GM10847 (cell line): ENCODE data around the gene BMP6.

Source experiments
- POLR2A ChIP-seq: IDR thresholded peaks from 2 replicates; pipeline ENCODE4 v1.6.1; 2011; ENCODE audit not compliant: insufficient read length; ENCODE audit errors: extremely low read depth

Gene BMP6

DNA sequence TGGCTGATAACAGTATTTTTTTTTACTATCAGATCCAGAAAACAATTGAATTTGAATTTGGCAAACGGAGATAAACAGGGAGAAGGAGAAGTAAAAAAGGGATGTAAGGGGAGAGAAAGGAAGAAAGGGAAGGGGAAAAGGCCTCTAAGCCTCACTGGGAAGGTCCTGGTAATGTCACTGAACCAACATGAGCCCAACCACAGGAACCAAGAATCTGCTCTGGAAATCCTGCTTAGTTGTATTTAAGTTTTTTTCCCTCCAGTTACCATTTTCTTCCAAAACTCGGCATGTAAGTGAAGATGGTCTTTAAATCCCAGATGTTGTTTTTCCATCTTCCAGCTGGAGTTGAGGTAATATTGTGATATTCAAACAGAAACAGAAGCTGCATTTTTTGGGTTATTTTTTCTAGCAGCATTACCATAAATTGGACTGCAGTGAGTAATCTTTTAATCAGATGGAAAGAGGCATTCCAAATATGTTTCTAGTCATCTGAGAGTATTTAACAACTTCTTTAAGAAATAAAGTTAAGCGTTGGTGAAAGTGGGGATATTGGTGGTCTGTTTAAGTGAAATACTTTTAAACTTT lies 93.6 kb downstream of the BMP6 start:
- TF ChIP-seq POLR2A: no peak

- no peak for TF ChIP-seq POLR2A
Measured at GRCh38 chr6:7820288-7820835, 94.5 kb downstream of the BMP6 start.

DNA sequence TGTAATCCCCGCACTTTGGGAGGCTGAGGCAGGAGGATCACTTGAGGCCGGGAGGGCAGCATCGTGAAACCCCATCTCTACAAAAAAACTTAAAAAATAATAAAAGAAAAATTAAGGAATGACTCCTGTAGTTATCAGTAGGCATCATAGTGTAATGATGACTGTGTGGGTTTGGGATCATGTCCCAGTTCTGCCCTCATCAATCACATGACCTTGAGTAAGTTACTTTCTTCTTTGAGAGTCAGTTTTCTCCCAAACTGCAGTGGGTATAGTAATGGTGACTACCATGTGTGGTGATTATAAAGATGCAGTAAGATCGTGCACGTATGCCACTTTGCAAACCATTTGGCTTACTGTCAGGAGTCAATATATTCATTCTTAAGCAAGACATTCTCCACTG lies 95.5 kb downstream of the BMP6 start:
- no peak for TF ChIP-seq POLR2A

- no peak for TF ChIP-seq POLR2A
Measured at GRCh38 chr6:7823552-7823951, 97.7 kb downstream of the BMP6 start.

DNA sequence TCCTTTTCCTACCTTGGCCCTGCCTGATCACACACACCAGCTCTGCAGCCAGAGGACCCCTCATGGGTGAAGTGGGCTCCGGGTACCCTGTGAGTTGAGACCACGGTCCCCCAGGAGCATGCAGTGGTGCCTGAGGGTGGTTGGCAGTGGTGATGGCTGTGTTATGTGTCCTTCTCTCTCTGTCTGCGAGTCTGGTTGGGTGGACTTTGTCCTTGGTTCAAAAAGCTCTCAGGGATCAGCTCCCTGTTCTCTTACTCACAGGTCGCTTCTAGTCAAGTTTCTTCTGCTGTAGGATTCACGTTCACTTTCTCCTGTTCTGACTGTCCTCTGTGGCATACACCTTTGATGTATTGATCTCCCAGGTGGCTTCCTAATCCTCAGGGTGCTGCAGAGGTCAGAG lies 100.1 kb downstream of the BMP6 start:
- TF ChIP-seq POLR2A: no peak

DNA sequence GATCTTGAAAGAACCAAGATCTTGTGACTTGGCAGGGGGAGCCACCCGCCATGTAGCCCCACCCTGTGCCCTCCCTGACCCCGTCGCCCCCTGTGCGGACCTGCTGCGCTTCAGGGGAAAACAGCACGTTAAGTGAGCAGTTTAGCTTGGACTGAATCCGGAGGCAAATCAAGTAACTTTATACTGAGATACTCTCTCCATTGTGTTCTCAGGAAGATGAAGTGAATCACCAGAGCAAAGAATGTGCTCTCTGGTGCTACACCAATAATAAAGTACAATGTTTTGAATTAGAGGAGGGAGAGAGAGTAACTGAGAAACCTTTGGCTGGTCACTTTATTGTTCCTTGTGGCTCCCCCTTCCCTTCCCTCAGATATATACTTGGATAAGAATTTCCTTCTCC lies 101.2 kb downstream of the BMP6 start:
- TF ChIP-seq POLR2A: no peak

DNA sequence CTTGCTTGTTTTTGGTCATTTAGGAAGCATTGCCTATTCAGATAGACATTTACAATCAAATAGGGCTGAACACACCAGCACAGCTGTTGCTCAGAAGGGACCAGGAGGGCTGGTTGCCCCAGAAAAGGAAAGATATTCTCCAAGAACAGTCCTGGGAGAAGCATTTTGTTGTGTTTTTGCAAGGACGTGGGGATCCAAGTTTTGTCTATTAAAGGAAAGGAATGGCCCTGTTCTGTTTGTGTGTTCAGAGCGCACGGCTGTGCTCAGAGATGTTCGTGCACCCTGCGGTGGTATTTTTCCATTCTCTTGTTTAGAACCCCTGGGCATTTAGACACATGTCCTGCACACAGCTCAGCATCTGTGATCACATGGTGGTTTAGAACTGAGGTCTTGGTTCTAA lies 102.2 kb downstream of the BMP6 start:
- TF ChIP-seq POLR2A: no peak

DNA sequence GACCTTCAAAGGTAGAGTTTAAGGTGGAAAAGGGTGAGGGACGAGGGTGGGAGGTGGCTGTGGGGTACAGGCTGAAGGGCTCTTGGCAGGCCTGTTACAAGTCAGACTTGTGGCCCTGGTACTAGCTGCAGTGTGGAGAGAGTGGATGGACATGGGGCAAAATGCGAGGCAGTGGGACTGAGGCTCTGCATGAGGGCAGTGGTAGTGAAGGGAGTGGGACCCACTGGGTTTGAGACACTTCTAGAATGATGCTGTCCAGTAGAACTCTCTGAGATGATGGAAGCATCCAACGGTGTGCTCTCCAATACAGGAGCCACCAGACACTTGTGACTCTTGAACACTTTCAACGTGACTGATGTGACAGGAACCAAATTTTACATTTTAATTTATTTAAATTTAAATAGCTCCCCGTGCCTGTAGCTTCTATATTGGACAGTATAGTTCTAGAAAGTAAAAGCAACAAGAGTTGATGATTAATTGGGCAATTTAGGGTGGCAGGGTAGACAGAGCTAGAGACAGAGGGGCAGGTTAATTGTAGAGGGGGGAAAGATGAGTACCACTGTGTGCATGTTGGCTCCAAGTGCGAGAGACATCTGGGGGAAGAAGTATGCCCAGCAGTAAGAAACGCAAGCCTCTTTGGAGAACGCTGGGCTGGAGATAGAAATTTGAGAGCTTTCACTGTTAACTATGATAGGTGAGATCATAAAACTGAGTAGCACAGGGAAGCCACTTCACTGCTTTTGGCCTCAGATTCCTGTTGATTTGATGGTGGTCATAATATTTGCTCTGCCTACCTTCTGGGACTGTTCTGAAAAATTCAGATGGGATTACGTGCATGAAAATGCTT lies 107.2 kb downstream of the BMP6 start:
- no peak for TF ChIP-seq POLR2A

- TF ChIP-seq POLR2A: no peak
Measured at GRCh38 chr6:7833751-7834070, 107.8 kb downstream of the BMP6 start.

GRCh38 chr6:7836371-7837026 lies 110.6 kb downstream of the BMP6 start:
- no peak for TF ChIP-seq POLR2A

- TF ChIP-seq POLR2A: no peak
Measured at GRCh38 chr6:7841781-7842468, 116.0 kb downstream of the BMP6 start.

- no peak for TF ChIP-seq POLR2A
Measured at GRCh38 chr6:7846966-7847818, 121.3 kb downstream of the BMP6 start.

DNA sequence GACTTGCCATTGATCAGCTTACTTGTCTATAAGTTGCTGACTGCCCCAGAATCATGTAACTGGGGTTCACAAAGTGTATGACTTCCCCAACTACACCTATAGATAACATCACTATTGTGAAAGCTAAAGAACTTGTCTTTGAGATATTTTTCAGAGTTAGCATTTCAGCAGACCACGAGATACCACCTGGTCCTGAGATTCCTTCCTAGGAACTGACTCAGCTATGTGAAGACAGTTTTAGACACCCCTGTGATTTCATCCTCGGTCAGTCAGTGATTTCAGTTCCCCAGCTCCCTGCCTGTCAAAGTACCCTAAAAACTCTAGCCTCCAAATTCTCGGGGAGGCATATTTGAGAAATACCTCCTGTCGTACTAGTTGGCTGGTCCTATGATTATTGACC lies 122.3 kb downstream of the BMP6 start:
- no peak for TF ChIP-seq POLR2A

- no peak for TF ChIP-seq POLR2A
Measured at GRCh38 chr6:7851780-7852179, 125.9 kb downstream of the BMP6 start.

DNA sequence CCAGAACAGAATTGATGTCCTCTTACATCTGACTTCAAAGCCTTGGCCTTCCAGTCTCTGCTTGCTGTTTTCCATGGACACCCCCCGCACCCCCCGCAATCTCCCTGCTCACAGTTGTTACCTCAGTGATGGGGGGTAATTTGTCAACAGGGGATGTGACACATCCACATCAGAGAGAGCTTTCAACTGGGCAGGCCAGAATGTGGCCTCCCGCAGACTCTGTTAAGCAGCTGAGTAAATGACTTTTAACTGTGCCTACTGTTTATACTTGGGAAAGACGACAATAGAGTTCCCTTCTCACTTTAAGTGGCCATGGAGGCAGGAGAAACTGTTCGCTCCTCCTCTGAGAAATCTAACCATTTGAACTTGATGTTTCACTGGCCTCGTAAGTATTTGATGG lies 133.7 kb downstream of the BMP6 start:
- no peak for TF ChIP-seq POLR2A
